GM12875 (cell line): ENCODE data around the gene CXCR2.
"Not testable (repeated sequence)": the region's sequence is repeated elsewhere in the genome, so short reads cannot be mapped to it uniquely, and the experiment has no call there.

Experiments
- H3K4me3 ChIP-seq: one replicate; pipeline ENCODE4 v1.5.1; 2011; ENCODE audit warnings: low read depth, low read length, control low read depth
- TF ChIP-seq, protein P1 (sequence below): IDR thresholded peaks from 2 replicates; pipeline ENCODE4 v1.5.1; 2011; ENCODE audit warnings: low read depth, mild to moderate bottlenecking, control low read depth, inconsistent platforms, low read length, moderate library complexity, borderline replicate concordance; ENCODE audit not compliant: insufficient read depth

Gene CXCR2

DNA sequence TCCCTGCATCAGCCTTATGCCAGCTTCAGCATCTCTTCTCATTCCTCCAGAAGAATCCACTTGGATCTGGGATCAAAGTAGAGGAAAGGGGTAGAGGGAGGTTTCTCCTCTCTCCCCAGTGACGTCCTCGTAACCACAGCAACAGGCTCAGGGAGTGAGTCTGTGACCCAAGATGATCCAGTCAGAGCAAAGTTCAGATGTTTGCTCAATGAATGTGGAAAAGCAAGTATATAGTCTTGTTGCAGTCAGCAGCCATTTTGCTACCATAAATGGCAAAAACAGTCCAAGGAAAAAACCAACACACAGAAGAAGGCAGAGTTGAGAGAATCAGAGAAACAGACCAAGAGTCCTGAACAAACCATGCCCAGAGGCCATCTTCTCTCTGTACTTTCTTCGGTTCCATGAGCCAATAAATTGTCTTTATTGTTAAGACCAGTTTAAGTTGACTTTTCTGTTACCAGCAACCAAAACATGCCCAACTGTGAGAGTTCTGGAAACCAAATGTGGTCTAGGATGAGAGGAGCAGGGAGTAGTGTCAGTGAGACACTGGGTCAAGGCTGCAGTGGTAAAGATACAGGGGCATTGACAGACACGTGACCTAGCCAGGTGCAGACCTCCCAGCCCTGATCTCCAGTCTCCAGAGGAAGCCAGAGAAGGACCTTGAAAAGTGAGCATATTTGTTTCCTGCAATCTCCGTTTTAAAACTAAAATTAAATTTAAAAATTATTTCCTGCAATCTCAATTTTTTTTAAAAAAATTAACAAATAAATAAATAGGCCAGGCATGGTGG, 44.1 kb downstream of the CXCR2 start:
- no peak overlapping the region for H3K4me3 ChIP-seq
- TF ChIP-seq, protein P1, sequence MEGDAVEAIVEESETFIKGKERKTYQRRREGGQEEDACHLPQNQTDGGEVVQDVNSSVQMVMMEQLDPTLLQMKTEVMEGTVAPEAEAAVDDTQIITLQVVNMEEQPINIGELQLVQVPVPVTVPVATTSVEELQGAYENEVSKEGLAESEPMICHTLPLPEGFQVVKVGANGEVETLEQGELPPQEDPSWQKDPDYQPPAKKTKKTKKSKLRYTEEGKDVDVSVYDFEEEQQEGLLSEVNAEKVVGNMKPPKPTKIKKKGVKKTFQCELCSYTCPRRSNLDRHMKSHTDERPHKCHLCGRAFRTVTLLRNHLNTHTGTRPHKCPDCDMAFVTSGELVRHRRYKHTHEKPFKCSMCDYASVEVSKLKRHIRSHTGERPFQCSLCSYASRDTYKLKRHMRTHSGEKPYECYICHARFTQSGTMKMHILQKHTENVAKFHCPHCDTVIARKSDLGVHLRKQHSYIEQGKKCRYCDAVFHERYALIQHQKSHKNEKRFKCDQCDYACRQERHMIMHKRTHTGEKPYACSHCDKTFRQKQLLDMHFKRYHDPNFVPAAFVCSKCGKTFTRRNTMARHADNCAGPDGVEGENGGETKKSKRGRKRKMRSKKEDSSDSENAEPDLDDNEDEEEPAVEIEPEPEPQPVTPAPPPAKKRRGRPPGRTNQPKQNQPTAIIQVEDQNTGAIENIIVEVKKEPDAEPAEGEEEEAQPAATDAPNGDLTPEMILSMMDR = no peak

DNA sequence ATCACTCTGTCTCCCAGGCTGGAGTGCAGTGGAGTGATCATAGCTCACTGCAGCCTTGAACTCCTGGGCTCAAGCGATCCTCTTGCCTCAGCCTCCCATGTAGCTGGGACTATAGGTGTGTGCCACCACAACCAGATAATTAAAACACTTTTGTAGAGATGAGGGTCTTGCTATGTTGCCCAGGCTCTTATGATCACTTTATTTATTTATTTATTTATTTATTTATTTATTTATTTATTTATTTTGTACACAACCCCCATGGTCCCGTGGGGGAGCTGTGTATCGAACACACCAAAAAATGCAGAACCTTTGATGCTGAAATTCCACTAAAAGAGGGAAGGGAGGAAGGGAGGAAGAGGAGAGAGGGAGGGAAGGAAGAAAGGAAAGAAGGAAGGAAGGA, 45.9 kb downstream of the CXCR2 start:
- H3K4me3 ChIP-seq = not testable (repeated sequence)

DNA sequence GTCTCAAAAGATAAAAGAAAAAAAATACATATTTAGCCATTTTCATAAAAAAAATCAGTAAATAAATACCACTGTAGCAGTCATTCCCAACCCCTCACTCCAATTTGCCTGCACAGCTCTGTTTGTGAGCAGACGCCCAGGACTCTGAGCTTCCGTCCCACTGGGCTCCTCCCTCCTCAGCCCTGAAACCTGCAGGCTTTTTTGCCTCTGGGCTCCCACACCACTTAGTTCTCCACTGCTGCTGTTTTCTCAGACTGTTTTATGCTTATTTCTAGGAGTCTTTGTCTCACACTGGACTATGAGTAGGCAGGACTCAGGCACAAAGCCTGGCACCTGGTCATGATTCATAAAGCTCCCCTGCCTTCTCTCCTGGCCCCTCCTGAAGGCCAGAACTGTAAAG, 47.0 kb downstream of the CXCR2 start:
- H3K4me3 ChIP-seq = no peak overlapping the region
- TF ChIP-seq, protein P1 = no peak

DNA sequence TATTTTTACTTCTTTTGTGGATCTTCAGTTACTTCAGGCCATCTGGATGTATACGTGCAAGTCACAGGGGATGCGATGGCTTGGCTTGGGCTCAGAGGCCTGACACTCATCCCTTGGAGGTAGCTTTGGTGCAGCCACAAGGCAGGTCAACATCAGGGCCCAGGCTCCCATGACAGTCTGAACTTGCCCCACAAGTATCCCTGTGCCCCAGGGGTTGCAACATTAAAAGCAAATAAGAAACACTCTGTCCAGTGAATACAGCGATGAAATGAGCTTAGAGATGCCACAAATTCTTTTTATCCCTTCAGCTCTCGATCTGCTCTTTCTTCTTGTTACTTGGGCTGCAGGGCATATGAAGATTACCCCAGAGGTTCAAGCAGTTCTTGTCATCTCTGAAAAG, 54.0 kb downstream of the CXCR2 start:
- no peak overlapping the region for H3K4me3 ChIP-seq
- TF ChIP-seq, protein P1 = no peak

DNA sequence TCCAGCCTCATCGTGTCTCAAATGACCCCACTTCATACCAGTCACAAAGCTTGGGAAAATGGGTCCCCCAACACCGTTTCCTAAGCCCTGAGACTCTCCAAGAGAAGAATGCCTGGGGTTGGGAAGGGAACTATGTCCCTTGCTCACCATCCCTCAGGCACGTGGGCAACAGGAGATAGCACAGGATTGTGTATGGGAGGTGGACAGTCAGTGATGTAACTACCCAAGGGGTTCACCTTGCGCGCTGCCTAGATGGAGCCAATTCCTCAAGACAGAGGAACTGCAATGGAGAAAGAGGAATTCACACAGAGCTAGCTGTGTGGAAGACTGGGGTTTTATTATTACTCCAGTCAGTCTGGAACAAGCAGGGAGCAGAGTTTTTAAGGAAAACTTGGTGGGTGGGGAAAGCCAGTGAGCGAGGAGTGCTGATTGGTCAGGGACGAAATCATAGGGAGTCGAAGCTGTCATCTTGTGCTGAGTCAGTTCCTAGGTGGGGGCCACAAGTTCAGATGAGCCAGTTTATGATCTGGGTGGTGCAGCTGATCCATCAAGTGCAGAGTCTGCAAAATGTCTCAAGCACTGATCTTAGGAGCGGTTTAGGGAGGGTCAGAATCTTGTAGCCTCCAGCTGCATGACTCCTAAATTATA, 54.8 kb downstream of the CXCR2 start:
- TF ChIP-seq, protein P1 = no peak
- no peak overlapping the region for H3K4me3 ChIP-seq

DNA sequence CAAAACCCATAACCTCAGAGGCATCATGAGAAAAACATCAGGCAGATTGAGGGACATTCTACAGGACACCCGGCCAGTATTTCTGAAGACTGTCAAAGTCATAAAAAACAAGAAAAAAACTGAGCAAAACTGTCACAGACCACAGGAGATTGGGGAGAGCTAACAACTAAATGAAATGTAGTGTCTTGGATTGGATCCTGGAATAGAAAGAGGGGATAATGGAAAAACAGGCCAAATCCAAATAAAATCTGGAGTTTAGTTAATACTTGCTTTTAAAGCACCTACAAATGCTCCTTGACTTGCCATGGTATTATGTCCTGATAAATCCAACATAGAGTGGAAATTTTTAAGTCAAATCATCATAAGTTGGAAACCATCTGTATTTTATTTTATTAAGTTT, 58.5 kb downstream of the CXCR2 start:
- TF ChIP-seq, protein P1 = no peak
- H3K4me3 ChIP-seq = no peak overlapping the region

DNA sequence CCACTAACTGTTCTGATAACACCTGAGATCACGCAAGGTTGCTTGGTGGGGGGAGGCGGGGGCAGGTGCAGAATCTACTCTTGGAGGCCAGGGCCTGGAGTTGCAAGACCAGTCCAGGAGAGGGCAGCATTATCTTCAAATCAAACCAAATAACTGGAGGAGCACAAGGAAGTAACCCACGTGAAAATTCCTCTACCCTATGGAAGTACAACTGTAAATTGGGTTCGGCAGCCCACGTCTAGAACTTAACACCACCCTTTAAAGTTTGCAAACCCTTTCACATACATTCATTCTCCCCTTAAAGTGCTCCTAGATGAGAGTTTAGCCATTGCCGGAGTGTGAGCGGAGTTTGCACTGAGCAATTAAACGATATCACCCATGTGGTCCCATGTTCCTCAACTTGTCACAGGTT, 60.5 kb downstream of the CXCR2 start:
- TF ChIP-seq, protein P1 = peak; percentile 84
- no peak overlapping the region for H3K4me3 ChIP-seq
